ENCODE measurements around the gene HEATR3.

GRCh38 chr16:50058091-50058771, 7.5 kb upstream of the HEATR3 start:
- TF ChIP-seq SUZ12 (IDR thresholded peaks at IDR 0.05; ENCODE audit: extremely low read depth, insufficient read depth, insufficient read length) (no peak), ZNF274 (IDR thresholded peaks at IDR 0.05; ENCODE audit: low read depth, low read length) (no peak)

Measured in NT2/D1 (cell line).